Measurements from ENCODE around the gene AKAP13. TPM values are rescaled to one million over a fixed set of nuclear protein-coding genes. Genes with fewer than 3 reads are reported as not detected.

The AKAP13 gene
- total and polyA plus RNA-seq, 2 donors (not counting 1 experiment from before 2014, with no cell fraction given): 73.8 to 358 TPM

DNA sequence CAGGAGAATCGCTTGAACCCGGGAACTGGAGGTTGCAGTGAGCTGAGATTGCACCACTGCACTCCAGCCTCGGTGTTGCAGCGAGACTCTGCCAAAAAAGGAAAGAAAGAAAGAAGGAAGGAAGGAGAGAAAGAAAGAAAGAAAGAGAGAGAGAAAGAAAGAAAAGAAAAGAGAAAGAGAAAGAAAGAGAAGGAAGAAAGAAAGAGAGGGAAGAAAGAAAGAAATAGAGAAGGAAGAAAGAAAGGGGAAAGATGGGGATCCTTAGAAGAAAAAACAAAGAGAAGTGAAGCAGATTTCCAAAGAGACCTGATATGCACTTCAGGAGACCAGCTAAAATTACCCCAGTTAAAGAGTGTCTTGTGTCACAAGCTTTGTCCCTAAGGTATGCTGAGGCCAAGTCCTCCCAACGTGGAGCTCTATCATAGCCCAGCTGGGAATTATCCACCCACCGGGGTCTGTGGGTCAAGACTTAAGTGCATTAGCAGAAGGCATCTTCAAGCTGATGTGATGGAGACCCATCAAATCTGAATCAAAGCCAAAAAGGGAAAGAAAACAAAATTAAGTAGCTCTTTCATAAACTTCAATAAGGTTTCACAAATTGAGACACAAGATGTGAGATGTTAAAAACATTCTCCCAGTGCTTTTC lies 17.8 kb upstream of the AKAP13 start:
- no peaks in the 10 kb centered on the region for H3K9me3 Mint-ChIP-seq (ENCODE audit: insufficient read depth)
- POLR2A ChIA-PET: interaction anchor here (1.1 kb wide), 1 partner anchor 44 kb away, joined by 3 read pairs; no protein-coding TSS in a partner anchor
- Histone ChIP-seq H3K4me1 (ENCODE audit: control insufficient read depth in 2 of 2, insufficient read depth in 2 of 2, low read length in 2 of 2) (peaks cover 14 to 15% of the 10 kb centered on the region in 2 donors), H3K9ac (ENCODE audit: low read length) (no peak overlapping the region), H3K4me2 (replicated peaks; ENCODE audit: low read depth, low read length, poor library complexity, severe bottlenecking) (no peak overlapping the region), H3K36me3 (replicated peaks in 1 of 2; ENCODE audit: control extremely low read depth in 1 of 2, control insufficient read depth in 1 of 2, extremely low read depth in 1 of 2, insufficient read depth in 2 of 2, low read length in 1 of 2) (no peaks in the 10 kb centered on the region), H3K27me3 (replicated peaks in 1 of 4; ENCODE audit: control extremely low read depth in 1 of 4, control insufficient read depth in 3 of 4, insufficient read depth in 4 of 4, low read length in 3 of 4) (no peaks in the 10 kb centered on the region), H2AFZ (ENCODE audit: insufficient read depth, low read depth, low read length, poor library complexity, severe bottlenecking) (no peak overlapping the region), H3K27ac (ENCODE audit: low read length in 2 of 2) (no peak overlapping the region), H3K4me3 (ENCODE audit: control extremely low read depth in 1 of 5, extremely low read depth in 1 of 5, insufficient read depth in 1 of 5, low read depth in 2 of 5, low read length in 4 of 5) (no peak overlapping the region), H3K9me3 (ENCODE audit: control extremely low read depth in 1 of 3, control insufficient read depth in 2 of 3, insufficient read depth in 1 of 3, low read length in 2 of 3) (peaks cover 0 to under 1% (median 0%) of the 10 kb centered on the region in 3 donors), H3K79me2 (ENCODE audit: control insufficient read depth, insufficient read depth, low read length) (no peaks in the 10 kb centered on the region), H4K20me1 (ENCODE audit: control insufficient read depth, insufficient read depth, low read length, poor library complexity, severe bottlenecking) (no peaks in the 10 kb centered on the region)
- DNase-seq (no peak), ATAC-seq (ENCODE audit: low read depth) (no peak)
- CTCF ChIA-PET: interaction anchor here (1.5 kb wide), 1 partner anchor 66 kb away, joined by 6 read pairs; no protein-coding TSS in a partner anchor
- no peak overlapping the region for H3K27ac Mint-ChIP-seq
- whole genome bisulfite sequencing (ENCODE audit: insufficient coverage): 95% methylated on average over 6 of the region's 6 CpGs
- TF ChIP-seq, protein P1, sequence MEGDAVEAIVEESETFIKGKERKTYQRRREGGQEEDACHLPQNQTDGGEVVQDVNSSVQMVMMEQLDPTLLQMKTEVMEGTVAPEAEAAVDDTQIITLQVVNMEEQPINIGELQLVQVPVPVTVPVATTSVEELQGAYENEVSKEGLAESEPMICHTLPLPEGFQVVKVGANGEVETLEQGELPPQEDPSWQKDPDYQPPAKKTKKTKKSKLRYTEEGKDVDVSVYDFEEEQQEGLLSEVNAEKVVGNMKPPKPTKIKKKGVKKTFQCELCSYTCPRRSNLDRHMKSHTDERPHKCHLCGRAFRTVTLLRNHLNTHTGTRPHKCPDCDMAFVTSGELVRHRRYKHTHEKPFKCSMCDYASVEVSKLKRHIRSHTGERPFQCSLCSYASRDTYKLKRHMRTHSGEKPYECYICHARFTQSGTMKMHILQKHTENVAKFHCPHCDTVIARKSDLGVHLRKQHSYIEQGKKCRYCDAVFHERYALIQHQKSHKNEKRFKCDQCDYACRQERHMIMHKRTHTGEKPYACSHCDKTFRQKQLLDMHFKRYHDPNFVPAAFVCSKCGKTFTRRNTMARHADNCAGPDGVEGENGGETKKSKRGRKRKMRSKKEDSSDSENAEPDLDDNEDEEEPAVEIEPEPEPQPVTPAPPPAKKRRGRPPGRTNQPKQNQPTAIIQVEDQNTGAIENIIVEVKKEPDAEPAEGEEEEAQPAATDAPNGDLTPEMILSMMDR (IDR thresholded peaks at IDR 0.05): peak; percentile 9
- TF ChIP-seq EZH2 (IDR thresholded peaks at IDR 0.05; ENCODE audit: borderline replicate concordance, insufficient read depth, low read depth, low read length, poor library complexity, severe bottlenecking): no peak
- intact Hi-C loops (cut with micrococcal nuclease): no loop called here
- no peak overlapping the region for H3K4me3 Mint-ChIP-seq
- H3K4me1 Mint-ChIP-seq: peaks cover 32% of the 10 kb centered on the region
- H3K27me3 Mint-ChIP-seq: no peaks in the 10 kb centered on the region

DNA sequence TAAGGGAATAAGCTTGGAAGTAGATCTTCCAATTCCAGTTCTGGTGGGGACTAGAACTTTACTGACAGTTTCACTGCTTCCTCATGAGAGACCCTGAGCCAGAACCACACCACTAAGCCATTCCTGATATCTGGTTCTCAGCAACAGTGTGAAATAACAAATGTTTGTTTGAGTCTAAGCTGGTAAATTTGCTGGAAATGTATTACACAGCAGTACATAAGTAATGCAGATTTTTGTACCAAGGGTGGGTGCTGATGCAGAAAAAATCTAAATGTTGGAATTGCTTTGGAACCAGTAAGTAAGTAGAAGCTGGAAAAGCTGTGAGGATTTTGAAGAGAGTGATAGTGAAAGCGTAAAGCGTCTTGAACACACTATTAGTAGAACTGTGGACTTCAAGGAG lies 14.4 kb upstream of the AKAP13 start:
- no peak overlapping the region for H3K27ac ChIP-seq (ENCODE audit: low read length in 2 of 2)
- H3K9me3 ChIP-seq (ENCODE audit: control extremely low read depth in 1 of 3, control insufficient read depth in 2 of 3, insufficient read depth in 1 of 3, low read length in 2 of 3): peaks cover 0 to 3% (median 0%) of the 10 kb centered on the region in 3 donors
- H3K4me1 ChIP-seq (ENCODE audit: control insufficient read depth in 2 of 2, insufficient read depth in 2 of 2, low read length in 2 of 2): peaks cover 22 to 24% of the 10 kb centered on the region in 2 donors
- no peak overlapping the region for H3K9ac ChIP-seq (ENCODE audit: low read length)
- peaks cover 28% of the 10 kb centered on the region for H3K4me1 Mint-ChIP-seq
- H3K4me2 ChIP-seq (replicated peaks; ENCODE audit: low read depth, low read length, poor library complexity, severe bottlenecking): no peak overlapping the region
- no peak for TF ChIP-seq EZH2 (IDR thresholded peaks at IDR 0.05; ENCODE audit: borderline replicate concordance, insufficient read depth, low read depth, low read length, poor library complexity, severe bottlenecking)
- TF ChIP-seq, protein P1 (IDR thresholded peaks at IDR 0.05): no peak
- 100% methylated on average over 2 of the region's 2 CpGs for WGBS (ENCODE audit: insufficient coverage)
- intact Hi-C loops (cut with micrococcal nuclease): no loop called here
- no peaks in the 10 kb centered on the region for H3K36me3 ChIP-seq (replicated peaks in 1 of 2; ENCODE audit: control extremely low read depth in 1 of 2, control insufficient read depth in 1 of 2, extremely low read depth in 1 of 2, insufficient read depth in 2 of 2, low read length in 1 of 2)
- no peaks in the 10 kb centered on the region for H3K9me3 Mint-ChIP-seq (ENCODE audit: insufficient read depth)
- CTCF ChIA-PET: interaction anchor here (0.7 to 1.1 kb wide), 2 partner anchors 9 to 49 kb away, joined by 3 read pairs; no protein-coding TSS in a partner anchor
- H3K4me3 Mint-ChIP-seq: no peak overlapping the region
- POLR2A ChIA-PET: no interaction called here
- H3K27me3 Mint-ChIP-seq: no peaks in the 10 kb centered on the region
- H3K4me3 ChIP-seq (ENCODE audit: control extremely low read depth in 1 of 5, extremely low read depth in 1 of 5, insufficient read depth in 1 of 5, low read depth in 2 of 5, low read length in 4 of 5): no peak overlapping the region
- H3K27me3 ChIP-seq (replicated peaks in 1 of 4; ENCODE audit: control extremely low read depth in 1 of 4, control insufficient read depth in 3 of 4, insufficient read depth in 4 of 4, low read length in 3 of 4): no peaks in the 10 kb centered on the region
- H4K20me1 ChIP-seq (ENCODE audit: control insufficient read depth, insufficient read depth, low read length, poor library complexity, severe bottlenecking): no peaks in the 10 kb centered on the region
- no peak overlapping the region for H3K27ac Mint-ChIP-seq
- ATAC-seq (ENCODE audit: low read depth) (no peak), DNase-seq (no peak)
- H3K79me2 ChIP-seq (ENCODE audit: control insufficient read depth, insufficient read depth, low read length): no peaks in the 10 kb centered on the region
- no peak overlapping the region for H2AFZ ChIP-seq (ENCODE audit: insufficient read depth, low read depth, low read length, poor library complexity, severe bottlenecking)

Data from B cell (primary cell).